ENCODE results near the gene TCF4.
A peak's percentile ranks its signal among the peaks of the same experiment; 100 is the strongest.

TCF4 gene

DNA sequence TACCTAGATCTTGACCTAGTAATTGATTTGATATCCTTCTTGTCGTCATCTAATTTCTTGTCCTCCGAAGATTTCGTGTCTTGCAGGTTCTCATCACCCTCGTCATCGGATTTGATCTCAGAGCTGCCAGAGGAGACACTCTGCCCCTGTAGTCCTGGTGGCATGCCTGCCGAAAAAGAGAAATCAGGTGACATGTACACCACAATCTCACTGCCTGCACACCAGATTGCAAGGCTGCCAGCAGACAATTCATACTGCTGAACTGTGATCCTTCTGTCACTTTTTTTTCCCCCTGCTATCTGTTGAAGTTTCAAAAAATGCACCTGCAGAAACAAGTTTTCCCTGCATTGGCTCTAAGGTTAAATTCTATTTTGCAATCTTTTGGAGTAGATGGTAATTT is 355.5 kb downstream of the TCF4 start:
- no peak overlapping the region for H3K4me3 ChIP-seq (ENCODE audit: low read depth, low read length)
- in situ Hi-C loops (cut with HindIII; ENCODE audit: low sequenced_read_pairs), result no loop called here
- DNase-seq (ENCODE audit: low read depth, low spot score), result no peak
- TF ChIP-seq, protein P1, sequence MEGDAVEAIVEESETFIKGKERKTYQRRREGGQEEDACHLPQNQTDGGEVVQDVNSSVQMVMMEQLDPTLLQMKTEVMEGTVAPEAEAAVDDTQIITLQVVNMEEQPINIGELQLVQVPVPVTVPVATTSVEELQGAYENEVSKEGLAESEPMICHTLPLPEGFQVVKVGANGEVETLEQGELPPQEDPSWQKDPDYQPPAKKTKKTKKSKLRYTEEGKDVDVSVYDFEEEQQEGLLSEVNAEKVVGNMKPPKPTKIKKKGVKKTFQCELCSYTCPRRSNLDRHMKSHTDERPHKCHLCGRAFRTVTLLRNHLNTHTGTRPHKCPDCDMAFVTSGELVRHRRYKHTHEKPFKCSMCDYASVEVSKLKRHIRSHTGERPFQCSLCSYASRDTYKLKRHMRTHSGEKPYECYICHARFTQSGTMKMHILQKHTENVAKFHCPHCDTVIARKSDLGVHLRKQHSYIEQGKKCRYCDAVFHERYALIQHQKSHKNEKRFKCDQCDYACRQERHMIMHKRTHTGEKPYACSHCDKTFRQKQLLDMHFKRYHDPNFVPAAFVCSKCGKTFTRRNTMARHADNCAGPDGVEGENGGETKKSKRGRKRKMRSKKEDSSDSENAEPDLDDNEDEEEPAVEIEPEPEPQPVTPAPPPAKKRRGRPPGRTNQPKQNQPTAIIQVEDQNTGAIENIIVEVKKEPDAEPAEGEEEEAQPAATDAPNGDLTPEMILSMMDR (IDR thresholded peaks at IDR 0.05; ENCODE audit: low read depth, low read length), result no peak

DNA sequence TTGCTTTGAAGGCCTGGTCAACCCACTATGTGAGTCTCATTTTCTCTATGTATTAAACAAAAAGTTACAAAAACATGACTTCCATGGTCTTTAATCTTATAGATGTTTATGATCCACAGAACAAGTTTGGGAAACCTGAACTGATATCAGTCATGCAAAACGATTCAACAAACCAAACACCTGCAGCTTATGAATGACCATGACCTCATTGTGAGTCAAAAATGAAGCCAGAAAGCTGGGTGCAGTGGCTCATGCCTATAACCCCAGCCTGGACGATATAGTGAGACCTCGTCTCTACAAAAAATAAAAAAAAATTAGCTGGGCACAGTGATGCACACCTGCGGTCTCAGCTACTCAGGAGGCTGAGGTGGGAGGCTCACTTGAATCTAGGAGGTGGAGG is 358.3 kb downstream of the TCF4 start:
- no peak for DNase-seq (ENCODE audit: low read depth, low spot score)
- TF ChIP-seq, protein P1 (IDR thresholded peaks at IDR 0.05; ENCODE audit: low read depth, low read length), result no peak
- in situ Hi-C loops (cut with HindIII; ENCODE audit: low sequenced_read_pairs), result no loop called here
- no peak overlapping the region for H3K4me3 ChIP-seq (ENCODE audit: low read depth, low read length)

DNA sequence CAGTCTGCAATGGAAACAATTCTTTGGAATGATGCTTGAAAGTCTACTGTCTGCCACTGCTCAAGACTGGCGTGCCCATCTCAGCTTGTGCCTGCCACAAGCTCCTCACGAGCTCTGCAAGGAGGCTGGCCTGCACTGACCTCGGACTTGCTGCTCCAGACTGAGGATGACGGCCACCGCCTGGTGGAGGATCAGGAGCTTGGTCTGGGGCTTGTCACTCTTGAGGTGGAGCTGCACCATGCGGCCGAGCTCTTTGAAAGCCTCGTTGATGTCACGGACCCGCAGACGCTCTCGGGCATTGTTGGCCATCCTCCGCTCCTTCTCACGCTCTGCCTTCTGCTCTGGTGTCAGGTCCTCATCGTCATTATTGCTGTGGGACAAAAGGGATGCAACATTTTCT is 359.3 kb downstream of the TCF4 start:
- no peak for DNase-seq (ENCODE audit: low read depth, low spot score)
- TF ChIP-seq, protein P1 (IDR thresholded peaks at IDR 0.05; ENCODE audit: low read depth, low read length), result no peak
- H3K4me3 ChIP-seq (ENCODE audit: low read depth, low read length), result no peak overlapping the region
- in situ Hi-C loops (cut with HindIII; ENCODE audit: low sequenced_read_pairs), result no loop called here

DNA sequence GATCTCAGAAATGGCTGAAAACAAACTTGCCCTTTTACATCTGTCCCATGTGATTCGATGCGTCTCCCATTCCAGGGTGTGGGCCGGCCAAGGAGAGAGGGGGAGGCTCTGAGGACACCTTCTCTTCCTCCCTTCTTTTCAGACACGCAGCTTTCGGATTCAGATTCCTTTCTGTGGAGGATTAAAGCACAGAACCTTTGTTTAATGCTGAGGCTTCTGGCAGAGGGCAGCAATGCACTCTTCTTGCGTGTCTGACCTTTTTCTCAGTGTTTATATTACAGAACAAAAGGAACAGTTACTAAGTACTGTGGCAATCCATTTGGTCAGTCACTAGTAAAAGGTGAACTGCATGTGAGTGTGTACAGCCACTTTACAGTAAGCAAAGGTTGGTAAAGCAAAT is 359.8 kb downstream of the TCF4 start:
- in situ Hi-C loops (cut with HindIII; ENCODE audit: low sequenced_read_pairs), result no loop called here
- DNase-seq (ENCODE audit: low read depth, low spot score), result peak; percentile 59
- TF ChIP-seq, protein P1 (IDR thresholded peaks at IDR 0.05; ENCODE audit: low read depth, low read length), result no peak
- H3K4me3 ChIP-seq (ENCODE audit: low read depth, low read length), result no peak overlapping the region

DNA sequence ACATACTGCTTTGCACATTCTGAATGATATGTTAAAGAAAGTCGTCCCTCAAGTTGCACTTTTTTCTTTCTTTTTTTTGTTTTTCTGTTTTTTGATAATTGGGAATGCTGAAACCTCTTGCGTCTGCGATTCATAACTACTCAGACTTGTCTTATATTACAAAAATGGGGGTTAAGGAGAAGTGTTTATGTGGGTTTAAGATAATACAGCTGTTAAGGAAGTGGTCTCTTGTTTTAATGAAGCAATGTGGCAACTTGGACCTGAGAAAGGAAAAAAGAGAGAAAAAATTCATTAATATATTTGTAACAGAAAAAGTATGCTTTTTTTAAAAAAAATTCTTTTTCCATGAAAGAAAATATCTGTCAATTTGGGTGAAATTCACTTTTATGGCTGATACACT is 360.2 kb downstream of the TCF4 start:
- no peak for DNase-seq (ENCODE audit: low read depth, low spot score)
- TF ChIP-seq, protein P1 (IDR thresholded peaks at IDR 0.05; ENCODE audit: low read depth, low read length), result no peak
- in situ Hi-C loops (cut with HindIII; ENCODE audit: low sequenced_read_pairs), result no loop called here
- H3K4me3 ChIP-seq (ENCODE audit: low read depth, low read length), result no peak overlapping the region

DNA sequence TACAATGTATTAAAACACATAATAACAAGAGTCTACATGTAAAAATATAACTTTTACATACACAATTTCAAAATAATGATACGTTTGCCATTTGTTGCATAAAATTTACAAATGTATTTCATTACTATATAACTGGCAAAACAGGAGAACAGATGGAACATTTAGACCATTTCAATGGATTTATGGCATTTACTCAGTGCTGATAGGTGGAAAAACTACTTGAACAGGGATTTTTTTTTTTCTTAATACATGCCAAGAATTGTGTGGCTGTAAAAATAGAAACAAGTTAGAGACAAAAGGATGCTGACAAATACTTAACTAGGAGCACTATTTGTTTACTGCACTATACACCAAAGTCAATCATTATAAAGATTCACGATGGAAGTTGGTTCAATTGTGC is 361.9 kb downstream of the TCF4 start:
- in situ Hi-C loops (cut with HindIII; ENCODE audit: low sequenced_read_pairs), result no loop called here
- DNase-seq (ENCODE audit: low read depth, low spot score), result no peak
- no peak overlapping the region for H3K4me3 ChIP-seq (ENCODE audit: low read depth, low read length)
- TF ChIP-seq, protein P1 (IDR thresholded peaks at IDR 0.05; ENCODE audit: low read depth, low read length), result no peak

DNA sequence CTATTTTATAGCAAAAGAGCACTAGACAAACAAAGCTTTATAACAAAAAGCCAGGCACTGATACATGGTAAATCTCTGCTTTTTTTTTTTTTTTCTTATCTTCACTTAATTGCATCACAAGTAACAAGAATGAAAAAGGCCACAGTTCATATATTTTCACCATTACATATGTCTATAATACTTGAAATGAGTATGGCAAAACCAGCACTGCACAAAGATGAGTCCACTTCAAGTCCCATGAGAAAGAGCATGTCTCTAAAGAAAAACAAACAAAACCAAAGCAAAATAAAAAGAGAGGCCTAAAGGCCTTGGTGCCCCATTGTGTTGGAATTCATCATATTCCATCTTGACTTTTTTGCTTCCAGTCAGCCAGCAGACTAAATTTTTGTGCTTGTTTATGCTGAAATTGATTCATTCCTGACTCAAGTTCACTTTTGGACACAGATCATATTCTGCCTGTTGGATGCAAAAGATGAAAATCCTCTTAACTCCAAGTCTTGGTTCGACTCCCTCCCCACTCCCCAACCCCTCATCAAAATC is 363.8 kb downstream of the TCF4 start:
- H3K4me3 ChIP-seq (ENCODE audit: low read depth, low read length), result no peak overlapping the region
- peak; percentile 84 for DNase-seq (ENCODE audit: low read depth, low spot score)
- in situ Hi-C loops (cut with HindIII; ENCODE audit: low sequenced_read_pairs), result no loop called here
- TF ChIP-seq, protein P1 (IDR thresholded peaks at IDR 0.05; ENCODE audit: low read depth, low read length), result no peak

Data from astrocyte of the spinal cord (primary cell).